ENCODE data around the gene LRRC75B. TPM values are rescaled to one million over a fixed set of nuclear protein-coding genes. Genes with fewer than 3 reads are reported as not detected.
"Not testable (repeated sequence)": the region's sequence is repeated elsewhere in the genome, so short reads cannot be mapped to it uniquely, and the experiment has no call there.

LRRC75B gene
- total and polyA plus RNA-seq, 2 of the 13 experiments (the other 11 are each of a cell fraction or from before 2014, with no cell fraction given), result 11.8 to 34.8 TPM

DNA sequence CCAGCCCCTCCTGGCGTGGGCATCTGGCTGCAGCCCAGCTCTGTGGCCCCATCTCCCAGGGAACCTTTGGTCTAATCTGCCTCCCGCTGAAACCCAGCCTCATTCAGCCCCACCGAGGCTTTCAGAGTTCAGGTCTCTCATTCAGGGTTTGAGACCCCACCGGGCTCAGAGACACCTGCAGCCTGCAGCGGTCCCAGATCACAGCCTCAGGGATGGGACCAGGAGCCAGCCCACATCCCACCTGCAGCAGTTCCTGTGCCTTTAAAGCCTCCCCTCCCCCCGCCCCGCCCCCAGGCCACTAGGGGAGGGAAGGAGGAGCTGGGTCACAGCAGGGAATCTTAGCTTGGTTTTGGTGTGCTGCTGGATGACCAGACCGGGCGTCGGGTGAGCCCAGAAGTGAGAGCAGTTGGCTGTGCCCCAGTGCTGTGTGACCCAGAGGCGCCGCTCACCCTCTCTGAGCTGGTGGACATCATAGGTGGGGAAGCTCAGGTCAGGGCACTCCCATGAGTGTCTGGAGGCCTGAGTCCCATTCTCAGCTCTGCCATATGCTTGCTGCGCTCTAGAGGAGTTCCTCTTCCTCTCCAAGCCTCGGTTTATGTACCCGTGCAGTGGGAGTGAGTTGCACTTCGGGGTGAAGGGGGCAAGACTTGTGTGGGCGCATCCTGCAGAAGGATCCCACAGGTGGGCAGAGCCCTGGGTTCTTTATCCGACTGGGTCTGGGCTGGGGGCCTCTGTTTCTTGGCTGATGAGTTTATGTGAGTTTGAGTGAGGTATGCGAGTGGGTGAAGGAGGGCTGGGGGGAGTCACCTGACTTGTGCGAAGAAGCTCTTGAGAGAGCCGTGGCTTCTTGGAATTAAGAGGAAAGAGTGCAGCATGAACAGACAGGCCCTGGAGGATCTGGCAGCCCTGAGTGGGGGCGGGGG, 10.2 kb upstream of the LRRC75B start, which contains the start of gene GGT1 (continued):
- TF ChIP-seq, protein P1, sequence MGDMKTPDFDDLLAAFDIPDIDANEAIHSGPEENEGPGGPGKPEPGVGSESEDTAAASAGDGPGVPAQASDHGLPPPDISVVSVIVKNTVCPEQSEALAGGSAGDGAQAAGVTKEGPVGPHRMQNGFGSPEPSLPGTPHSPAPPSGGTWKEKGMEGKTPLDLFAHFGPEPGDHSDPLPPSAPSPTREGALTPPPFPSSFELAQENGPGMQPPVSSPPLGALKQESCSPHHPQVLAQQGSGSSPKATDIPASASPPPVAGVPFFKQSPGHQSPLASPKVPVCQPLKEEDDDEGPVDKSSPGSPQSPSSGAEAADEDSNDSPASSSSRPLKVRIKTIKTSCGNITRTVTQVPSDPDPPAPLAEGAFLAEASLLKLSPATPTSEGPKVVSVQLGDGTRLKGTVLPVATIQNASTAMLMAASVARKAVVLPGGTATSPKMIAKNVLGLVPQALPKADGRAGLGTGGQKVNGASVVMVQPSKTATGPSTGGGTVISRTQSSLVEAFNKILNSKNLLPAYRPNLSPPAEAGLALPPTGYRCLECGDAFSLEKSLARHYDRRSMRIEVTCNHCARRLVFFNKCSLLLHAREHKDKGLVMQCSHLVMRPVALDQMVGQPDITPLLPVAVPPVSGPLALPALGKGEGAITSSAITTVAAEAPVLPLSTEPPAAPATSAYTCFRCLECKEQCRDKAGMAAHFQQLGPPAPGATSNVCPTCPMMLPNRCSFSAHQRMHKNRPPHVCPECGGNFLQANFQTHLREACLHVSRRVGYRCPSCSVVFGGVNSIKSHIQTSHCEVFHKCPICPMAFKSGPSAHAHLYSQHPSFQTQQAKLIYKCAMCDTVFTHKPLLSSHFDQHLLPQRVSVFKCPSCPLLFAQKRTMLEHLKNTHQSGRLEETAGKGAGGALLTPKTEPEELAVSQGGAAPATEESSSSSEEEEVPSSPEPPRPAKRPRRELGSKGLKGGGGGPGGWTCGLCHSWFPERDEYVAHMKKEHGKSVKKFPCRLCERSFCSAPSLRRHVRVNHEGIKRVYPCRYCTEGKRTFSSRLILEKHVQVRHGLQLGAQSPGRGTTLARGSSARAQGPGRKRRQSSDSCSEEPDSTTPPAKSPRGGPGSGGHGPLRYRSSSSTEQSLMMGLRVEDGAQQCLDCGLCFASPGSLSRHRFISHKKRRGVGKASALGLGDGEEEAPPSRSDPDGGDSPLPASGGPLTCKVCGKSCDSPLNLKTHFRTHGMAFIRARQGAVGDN (CRISPR knock-in tag; IDR thresholded peaks at IDR 0.05), result peak; percentile 20; the same call in 1 of the 2 replicates
- TF ChIP-seq ZNF768 (CRISPR knock-in tag; IDR thresholded peaks at IDR 0.05), result peak; percentile 100

GRCh38 chr22:24602105-24602749, 9.4 kb upstream of the LRRC75B start:
- H3K36me3 ChIP-seq (replicated peaks in 1 of 2; ENCODE audit: control insufficient read depth in 1 of 2, insufficient read depth in 2 of 2, low read length in 2 of 2); in situ Hi-C loops (cut with HindIII; ENCODE audit: extremely low pct_ligation_motif_present, low pct_unique_long_range_greater_than_20kb); DNase-seq (ENCODE audit: low spot score); H2AFZ ChIP-seq (ENCODE audit: low read length); H3K9me3 ChIP-seq (ENCODE audit: low read length); FAIRE-seq; H3K79me2 ChIP-seq (ENCODE audit: insufficient read depth, low read length); H3K27me3 ChIP-seq (ENCODE audit: control insufficient read depth in 1 of 2, insufficient read depth in 2 of 2, low read length in 2 of 2); BruUV-seq (replicated peaks); CTCF ChIA-PET (ENCODE audit: low intra/inter-chr PET ratio, low total read pairs); H4K20me1 ChIP-seq (ENCODE audit: insufficient read depth, low read length); TF ChIP-seq HNF1A (IDR thresholded peaks at IDR 0.05; ENCODE audit: low read depth): not testable (repeated sequence)
- H3K9ac ChIP-seq (ENCODE audit: insufficient read depth, low read depth, low read length), result peak overlapping the region; percentile 63
- peak overlapping the region; percentile 82 for H3K27ac ChIP-seq (ENCODE audit: extremely low read length, insufficient read depth, low read length)
- H3K4me1 ChIP-seq (ENCODE audit: insufficient read depth, low read length), result peaks cover 40% of the 10 kb centered on the region
- peak overlapping the region; percentile 78 for H3K4me2 ChIP-seq (ENCODE audit: low read depth, low read length)
- POLR2A ChIA-PET, result interaction anchor here (0.7 to 4.1 kb wide), 12 partner anchors 9 to 96 kb away, joined by 3 to 76 read pairs (median 6); partner anchors contain the start of genes GUCD1 and LRRC75B
- intact Hi-C loops (cut with micrococcal nuclease; ENCODE audit: unreplicated experiment), result loop anchor here (2.0 kb wide), 1 partner anchor 51 kb away; no protein-coding TSS in a partner anchor
- peak overlapping the region in 2 of 3 experiments; percentile 68 to 80; a peak in 5 of 6 replicates for H3K4me3 ChIP-seq (replicated peaks in 1 of 3; ENCODE audit: insufficient read depth in 1 of 3, low read depth in 2 of 3, low read length in 3 of 3)
- ATAC-seq, result peak; percentile 60
- WGBS (ENCODE audit: low lambda C conversion rate), result under 1% methylated on average over 11 of the region's 11 CpGs
- TF ChIP-seq YY1 (IDR thresholded peaks at IDR 0.05; ENCODE audit: insufficient read depth, insufficient replicate concordance, low read depth, low read length) (peak; percentile 13), ZNF430 (CRISPR knock-in tag; IDR thresholded peaks at IDR 0.05) (peak; percentile 77; the same call in 1 of the 2 replicates), HNF1A (CRISPR knock-in tag; IDR thresholded peaks at IDR 0.05; ENCODE audit: borderline replicate concordance) (peak; percentile 0; the same call in 1 of the 2 replicates), SNAPC2 (CRISPR knock-in tag; IDR thresholded peaks at IDR 0.05) (0 out of 2 replicates have a peak, but pooled peaks have one; percentile 40)

Data from HepG2 (cell line).